Measurements from ENCODE around the gene RUBCN.
"Not testable (repeated sequence)": the region's sequence is repeated elsewhere in the genome, so short reads cannot be mapped to it uniquely, and the experiment has no call there.

RUBCN gene

DNA sequence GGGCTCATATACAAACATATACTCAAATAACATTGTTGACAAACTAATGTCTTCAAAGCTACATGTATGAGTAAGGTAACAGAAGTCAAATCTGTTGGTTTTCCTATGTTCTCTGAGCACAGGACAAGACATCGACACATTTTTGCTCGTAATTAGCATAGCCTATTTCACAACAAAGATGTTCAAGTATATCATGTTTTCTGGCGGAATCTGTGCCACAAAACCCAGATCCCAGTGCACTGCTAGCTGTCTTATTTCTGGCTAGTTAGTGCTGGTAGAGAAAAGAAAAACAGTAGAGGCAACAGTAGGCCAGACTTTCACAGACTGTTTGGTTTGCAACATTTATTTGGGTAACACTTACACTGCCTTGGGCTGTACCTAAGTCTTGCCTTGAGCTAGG lies 51.2 kb downstream of the RUBCN start:
- no peak for DNase-seq (ENCODE audit: low read depth)

DNA sequence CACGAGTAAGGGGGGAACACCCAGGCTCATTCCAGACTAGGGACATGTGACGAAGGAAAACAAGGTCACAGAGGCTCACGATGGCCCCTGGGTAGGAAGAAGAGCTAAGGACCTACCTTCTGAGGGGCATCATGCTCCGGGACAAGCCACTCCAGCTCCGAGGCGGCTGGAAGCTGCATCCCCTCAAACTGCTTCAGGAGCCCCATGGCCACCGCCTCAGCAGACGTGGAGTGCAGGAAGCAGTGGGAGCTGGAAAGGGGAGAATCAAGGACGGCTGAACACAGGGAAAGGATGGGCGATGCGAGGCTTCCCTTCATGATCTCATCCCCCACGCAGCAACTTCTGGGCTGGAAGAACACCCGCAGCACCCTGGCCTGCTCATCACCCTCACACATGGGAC lies 53.5 kb downstream of the RUBCN start:
- DNase-seq (ENCODE audit: low read depth), result no peak

DNA sequence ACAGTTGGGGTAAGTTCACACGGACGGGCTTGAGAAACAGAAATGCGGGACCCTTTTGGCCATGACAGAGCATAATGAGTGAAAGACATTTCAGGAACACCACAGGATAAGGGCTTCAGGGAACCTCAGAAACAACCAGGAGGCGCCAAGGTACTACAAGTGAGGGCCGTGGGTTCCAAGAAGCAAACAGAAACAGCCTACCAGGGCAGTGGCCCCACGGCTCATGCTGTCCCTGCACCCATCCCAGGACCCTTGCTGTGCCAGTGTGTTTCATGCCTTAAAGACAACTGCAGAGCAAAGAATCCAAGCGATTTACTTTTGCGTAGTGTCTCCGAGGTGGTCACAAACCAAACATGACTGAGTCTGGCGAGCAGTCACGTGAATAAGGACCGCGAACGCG lies 54.0 kb downstream of the RUBCN start:
- no peak for DNase-seq (ENCODE audit: low read depth)

DNA sequence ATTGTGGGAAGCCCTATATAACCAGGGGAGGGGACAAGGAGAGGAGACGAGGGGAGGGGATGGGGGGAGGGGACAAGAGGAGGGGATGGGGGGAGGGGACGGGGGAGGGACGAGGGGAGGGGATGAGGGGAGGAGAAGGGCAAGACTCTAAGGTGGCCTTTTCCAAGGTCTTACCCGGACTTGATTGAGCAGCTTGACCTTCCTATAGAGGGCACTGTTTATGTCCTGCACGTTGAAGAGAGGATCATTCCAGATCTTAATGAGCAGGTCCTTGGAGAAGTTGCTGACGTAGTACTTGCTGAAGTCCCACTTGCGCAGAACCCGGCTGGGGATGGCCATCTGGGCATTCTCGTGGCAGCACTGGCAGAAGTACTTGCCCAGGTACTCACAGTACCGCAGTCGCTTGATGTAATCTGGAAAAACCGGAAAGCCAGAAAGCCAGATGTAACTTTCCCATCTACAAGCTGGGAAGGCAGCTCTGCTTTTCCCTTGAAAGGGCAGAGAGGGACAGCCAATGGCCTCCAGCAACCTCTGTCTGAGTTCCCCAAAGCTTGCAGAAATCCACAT lies 55.7 kb downstream of the RUBCN start:
- no peak for DNase-seq (ENCODE audit: low read depth)

DNA sequence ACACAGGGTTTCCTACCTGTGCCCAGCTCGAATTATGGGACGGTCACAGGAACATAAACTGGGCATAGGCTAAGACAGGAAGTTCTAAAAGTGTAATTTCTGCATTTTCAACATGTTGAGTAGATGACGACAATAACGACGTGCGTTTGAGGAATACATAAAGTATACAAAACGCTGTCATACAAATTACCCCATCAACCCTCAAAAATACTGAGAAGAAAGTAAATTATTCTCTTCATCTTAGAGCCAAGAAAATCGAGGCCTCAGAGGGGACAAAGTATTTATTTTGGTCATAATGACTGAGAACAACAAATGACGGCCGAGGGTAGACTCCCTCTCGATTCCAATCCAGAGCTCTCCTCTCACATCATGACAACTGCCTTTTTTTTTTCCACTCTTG lies 60.8 kb downstream of the RUBCN start:
- DNase-seq (ENCODE audit: low read depth), result no peak

DNA sequence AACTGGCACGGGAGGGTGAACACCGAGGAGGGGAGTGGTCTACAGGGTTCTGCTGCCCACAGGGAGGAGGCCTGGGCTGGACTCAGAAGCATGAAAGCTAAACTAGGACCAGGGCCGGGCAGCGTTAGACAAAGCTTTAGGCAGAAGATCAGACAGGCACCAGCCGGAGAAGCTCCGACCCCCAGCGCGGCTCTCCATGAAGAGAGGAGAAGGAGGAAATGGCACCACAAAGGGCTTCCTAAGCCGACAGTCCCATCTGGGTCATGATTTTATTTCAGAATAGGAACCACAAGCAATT lies 61.2 kb downstream of the RUBCN start:
- no peak for DNase-seq (ENCODE audit: low read depth)

DNA sequence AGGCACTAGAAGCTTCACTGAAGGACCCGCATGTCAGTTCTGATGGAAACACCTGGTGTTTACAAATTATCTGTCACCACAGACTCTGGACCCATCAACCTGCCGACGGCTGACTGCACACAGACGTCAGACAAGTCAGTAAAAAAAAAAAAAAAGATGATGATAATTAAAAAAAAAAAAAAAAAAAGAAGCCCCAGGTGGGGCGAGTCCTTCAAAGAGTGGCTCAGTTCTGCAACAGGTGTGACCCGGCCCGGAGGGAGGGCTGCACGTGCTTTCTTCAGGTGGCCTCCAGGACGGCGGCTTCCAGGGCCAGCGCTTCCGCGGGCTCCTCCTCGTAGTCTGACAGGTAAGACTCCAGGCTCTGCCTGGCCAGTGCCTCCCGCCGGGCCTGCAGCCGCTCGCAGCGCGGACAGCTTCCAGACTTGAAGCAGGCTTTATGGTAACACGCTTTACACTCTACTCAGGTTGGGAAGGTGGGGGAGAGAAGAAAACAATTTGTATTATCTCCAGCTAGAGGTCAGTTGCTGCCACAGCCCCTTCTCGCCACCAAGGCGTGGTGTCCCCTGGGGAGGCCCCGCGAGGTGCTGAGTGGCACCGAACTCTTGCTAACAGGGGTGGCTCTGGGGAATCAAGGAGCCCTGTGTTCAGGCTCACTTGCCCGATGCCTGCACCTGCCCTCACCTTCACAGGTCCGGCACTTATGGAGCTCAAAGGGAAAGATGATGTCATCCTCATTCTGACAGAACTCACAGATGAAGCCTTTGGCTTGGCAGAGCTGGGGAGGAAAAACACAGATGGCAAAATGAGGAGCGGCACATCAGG lies 61.8 kb downstream of the RUBCN start:
- DNase-seq (ENCODE audit: low read depth), result no peak

DNA sequence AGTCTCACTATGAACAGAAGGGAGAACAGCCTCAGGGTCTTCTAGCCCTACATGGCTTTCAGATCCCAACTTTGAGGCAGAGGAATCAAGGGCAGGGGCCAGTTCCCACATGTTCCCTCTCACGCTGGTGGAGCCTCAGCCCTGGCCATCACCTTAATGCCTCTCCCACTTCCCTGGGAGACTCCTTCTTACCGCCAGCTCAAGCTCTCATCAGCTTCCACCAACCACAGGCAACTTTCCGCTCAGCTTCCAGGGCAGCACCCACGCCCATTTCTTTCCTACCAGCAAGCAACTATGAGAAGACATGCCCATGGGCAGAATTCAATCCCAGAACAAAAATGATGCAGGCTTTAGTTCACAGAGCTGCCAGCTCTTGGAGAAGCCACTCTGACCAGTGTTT lies 63.5 kb downstream of the RUBCN start:
- no peak for DNase-seq (ENCODE audit: low read depth)

DNA sequence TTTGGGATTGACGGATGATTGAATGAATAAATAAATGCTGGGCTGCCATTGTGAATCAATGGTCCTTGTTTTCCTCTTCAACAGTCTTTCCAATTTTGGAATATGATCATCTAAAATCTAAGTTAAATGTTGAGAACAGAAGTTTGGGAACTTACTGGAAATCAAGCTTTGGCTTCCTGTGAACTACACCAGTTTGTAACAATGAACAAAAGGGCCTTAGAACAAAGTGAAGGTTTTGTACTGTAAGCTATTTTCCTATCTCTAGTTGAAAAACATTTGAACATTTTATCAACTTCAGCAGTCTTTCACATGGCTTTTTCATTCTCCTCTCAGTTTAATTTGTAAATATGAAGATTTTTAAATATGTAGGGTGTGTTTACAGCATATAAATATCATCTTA lies 66.3 kb downstream of the RUBCN start:
- DNase-seq (ENCODE audit: low read depth), result no peak

DNA sequence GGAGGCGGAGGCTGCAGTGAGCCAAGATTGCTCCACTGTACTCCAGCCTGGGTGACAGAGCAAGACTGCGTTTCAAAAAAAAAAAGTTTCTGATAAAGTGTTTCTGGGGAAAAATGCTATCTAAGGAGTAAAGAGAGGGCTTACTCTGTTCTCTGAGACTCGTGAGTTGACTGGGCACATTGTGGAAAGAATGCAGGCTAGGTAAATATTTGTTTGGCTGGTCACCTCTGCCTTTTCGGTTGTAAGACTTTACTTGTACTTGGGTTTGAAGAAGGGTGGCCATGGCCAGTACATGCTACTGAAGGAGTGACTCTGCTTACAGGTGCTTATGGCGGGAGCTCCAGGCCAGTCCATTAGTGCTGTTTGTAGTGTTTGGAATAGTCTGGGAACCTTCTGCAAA lies 68.7 kb downstream of the RUBCN start:
- no peak for DNase-seq (ENCODE audit: low read depth)

DNA sequence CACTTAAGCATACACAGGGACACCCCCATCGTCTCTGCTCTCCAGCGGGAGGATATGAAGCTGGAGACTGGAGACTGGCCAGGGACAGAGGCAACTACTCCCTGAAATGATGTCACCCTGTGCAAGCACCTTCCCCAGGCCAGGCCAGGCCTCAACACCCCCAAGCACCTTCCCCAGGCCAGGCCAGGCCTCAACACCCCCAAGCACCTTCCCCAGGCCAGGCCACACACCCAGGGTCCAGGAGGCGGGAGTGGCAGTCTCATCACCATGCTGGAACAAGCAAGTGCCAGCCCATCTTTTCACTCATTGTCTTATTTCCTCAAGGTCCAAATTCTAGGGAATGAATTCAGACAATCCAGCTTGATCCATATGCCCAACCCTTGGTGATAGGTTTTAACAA lies 69.4 kb downstream of the RUBCN start:
- not testable (repeated sequence) for DNase-seq (ENCODE audit: low read depth)

DNA sequence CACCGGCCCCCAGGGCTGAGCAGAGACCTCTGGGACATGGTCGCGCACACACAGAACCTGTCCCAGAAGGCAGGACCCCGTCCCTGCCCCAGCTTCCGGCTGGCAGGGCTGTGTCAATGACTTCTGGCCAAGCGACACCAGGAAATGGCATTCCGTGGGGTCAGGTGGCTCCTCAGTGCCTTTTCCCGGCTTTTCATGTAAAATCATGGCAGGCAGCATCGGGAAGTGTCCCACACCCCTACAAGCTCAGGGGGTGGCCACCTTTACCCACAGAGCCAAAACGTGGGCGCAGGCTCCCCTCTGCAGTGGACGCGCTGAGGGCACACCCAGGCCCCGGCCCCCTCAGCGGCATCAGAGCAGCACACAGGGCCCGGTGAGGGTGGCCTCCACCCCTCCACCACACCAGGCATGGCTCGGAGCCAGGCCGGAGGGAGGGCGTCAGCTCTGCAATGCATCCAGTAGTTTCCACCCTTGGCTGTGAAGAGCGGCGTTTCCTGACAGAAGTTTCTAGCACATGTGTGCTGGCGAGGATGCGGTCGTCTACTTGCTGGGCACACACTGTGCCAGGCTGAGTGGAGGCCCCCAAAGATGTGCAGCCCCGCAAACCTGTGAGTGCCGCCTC lies 70.4 kb downstream of the RUBCN start:
- not testable (repeated sequence) for DNase-seq (ENCODE audit: low read depth)

DNA sequence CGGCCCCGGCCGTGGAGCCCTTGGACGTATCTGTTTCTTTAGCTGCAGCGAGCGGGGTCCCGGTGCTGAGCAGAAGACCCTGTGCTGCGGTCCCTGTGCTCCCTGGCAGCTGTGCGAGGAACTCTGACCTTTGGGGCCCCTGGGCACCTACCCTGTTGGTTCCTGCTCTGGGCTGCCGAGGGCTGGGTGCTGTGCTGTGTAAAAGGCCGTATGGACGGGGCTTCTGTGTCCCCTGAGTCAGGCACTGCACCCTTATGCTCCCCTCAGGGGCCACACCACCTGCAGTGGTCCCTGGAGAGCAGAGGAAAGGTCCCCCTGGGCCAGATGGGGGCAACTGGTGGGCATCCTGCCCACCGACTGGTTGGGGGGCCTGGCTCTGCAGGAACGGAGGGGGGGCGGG lies 71.2 kb downstream of the RUBCN start:
- DNase-seq (ENCODE audit: low read depth), result not testable (repeated sequence)

DNA sequence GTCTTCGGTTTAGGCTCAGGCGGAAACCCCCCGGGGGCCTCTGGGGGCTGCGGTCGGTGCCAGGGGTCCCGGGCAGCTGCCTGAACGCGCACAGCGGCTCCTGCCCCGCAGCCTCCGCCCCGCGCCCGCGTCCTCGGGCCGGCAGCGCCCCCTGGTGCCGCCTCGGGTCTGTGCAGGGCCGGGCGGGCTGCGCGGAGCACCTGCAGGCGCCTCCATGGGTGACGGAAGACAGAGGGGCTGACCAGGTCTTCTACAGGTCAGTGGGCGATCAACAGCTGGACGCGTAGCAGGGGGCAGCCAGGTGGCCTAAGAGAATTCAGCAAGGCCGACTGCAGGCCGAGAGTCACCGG lies 71.6 kb downstream of the RUBCN start:
- DNase-seq (ENCODE audit: low read depth), result not testable (repeated sequence)

DNA sequence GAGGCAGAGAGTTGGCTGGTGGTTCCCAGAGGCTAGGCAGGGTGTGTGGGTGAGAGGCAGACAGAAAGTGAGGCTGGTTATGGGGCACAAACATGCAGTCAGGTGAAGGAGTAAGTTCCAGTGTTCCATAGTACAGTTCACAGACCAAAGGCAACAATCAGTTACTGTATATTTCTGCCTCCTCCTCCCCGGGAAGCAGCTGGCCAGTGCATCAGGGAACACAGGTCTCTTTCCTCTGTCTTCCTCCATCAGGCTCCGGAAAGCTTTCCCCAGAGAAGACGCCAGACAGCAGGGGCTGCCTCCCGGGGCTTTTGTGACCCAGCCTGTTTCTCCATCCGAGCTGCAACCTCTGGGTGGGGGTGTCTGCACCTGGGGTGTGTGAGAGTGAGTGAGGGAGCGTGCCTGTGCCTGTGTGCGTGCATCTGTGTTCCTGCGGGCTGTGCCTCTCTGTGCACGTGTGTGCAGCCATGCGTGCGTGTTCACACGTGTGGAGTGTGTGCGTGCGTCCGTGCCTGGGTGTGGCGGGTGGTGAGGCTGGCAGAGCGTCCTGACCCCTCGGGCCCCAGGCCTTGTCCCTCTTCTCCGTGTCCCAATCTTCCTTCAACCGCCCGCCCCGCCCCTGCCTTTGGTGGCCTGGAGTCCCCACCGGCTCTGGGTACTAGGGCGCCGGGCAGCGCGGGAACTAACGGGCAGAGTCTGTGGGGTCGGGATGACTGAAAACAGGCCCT lies 72.1 kb downstream of the RUBCN start:
- DNase-seq (ENCODE audit: low read depth), result not testable (repeated sequence)

DNA sequence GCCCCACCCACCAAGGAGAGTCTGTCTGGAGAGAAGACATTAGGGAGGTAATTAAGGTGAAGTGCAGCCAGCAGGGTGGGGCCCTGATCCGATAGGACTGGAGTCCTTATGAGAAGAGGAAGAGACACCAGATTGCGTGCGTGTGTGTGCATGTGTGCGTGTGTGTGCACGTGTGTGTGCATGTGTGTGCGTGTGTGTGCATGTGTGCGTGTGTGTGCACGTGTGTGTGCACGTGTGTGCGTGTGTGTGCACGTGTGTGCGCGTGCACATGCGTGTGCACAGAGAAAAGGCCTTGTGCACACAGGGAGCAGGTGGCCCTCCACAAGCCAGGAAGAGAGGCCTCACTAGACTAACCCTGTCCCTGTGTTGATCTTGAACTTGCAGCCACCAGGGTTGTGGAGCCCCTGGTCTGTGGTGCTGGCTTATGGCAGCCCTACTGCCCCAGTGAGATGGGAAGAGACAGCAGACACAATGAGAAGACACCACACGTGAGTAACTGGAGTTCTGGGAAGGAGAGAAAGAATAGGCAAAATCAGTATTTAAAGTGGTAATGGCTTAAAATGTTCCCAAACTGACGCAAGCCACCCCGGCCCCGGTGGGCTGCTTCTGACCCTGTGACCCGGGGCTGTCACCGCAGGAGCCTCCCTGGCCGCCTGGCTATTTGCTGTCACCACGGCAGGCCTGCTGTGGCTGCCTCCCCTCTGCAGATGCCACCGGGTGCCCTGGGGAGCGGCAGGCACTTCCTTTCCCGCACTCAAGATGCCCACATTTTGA lies 73.2 kb downstream of the RUBCN start:
- DNase-seq (ENCODE audit: low read depth), result not testable (repeated sequence)

DNA sequence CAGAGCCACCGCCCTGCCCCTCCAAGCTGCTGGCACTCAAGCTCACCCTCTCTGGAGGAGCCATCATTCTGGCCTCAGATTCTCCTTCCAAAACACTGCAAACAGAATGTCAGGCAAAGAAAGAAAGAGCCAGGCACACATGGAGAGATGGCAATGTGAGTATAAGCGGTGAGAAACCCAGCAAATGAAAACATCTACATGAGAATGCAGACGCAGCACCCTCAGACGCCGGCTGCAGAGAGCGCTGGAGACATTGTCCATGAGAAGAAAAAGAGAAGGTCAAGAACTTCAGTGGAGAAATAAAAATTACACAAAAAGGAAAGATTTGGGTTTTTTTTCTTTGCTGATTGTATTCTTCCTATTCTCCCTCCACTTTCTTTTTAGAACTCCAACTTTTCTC lies 74.4 kb downstream of the RUBCN start:
- not testable (repeated sequence) for DNase-seq (ENCODE audit: low read depth)

DNA sequence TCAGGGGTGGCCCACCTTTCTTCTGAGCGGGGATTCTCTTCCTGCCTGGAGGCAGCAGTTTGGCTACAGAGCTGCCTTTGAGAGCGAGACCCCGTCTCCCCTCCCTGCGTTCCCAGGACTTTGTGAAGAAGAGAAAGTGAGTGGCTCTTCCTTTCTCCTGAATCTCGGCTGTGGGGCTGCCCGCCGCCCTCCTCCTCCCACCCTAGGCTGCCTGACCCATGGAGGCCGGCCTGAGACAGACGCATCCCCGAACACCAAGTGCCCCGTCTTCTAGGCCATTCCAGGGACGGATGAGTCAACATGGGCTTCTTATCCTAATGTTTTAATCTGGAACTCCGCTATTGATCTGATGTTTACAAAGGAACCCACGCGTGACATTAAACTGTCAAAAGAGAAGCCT lies 74.8 kb downstream of the RUBCN start:
- not testable (repeated sequence) for DNase-seq (ENCODE audit: low read depth)

DNA sequence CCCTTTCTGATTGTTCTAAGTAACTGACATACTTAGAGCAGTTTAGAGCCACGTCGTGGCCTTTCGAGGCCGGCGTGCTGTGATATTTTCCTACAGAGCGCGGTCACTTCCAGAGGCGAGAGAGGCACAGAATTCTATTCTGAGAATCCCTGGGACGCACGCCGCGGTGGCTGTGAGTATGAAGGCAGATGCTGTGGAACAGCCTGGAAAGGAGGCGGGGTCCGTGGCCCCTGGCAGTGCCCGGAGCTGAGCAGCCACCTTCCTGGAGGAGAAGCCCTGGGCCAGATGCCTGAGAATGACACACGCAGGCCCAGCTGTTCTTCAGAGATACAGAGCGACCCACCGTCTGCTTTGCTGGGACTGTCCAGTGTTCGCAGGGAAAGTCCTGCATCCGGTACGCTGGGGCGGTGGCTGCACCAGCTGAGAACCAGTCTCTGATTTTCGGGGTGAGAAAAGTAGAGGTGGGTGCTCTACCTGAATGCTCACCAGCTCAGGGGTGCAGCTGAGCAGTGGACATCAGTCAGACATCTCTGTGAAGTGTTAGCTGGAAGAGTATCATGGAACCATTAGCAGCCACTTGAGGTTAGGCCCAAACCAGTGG lies 75.4 kb downstream of the RUBCN start:
- not testable (repeated sequence) for DNase-seq (ENCODE audit: low read depth)

DNA sequence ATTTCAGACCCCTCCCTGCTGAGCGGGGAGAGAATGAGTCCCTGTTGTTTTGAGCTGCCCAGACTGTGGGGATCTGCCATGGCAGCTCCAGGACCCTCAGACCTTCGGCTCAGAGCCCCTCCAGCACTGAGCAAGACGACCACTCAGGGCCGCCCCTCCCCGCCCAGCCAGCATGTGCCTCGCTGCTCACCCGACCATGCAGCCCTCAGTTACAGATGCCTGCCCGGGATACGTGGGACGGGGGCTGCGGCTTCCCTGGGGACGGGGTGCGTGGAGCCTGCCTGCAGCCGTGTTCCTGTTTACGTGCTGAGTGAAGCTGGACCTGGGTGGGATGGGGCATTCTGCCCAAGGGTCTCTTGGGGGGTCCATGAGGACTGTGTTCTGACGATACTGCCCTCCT lies 77.0 kb downstream of the RUBCN start:
- DNase-seq (ENCODE audit: low read depth), result not testable (repeated sequence)

DNA sequence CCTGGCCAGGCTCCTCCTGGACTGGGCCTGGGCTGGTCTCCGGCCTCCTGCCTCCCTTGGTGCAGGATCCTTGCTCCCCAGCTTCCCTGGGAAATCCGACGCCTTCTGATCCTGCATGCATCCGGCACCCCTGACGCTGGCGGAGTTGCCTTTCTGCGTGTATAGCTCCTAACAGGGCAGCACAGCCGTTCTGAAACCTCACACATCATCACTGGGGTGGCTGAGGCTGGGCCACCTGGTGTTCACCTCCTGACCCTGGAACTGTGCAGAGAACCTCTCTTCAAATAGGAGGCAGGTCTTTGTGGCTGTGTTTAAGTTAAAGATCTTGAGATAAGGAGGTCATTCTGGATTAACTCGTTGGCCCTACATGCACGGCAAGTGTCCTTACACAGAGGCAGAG lies 77.6 kb downstream of the RUBCN start:
- DNase-seq (ENCODE audit: low read depth), result not testable (repeated sequence)

DNA sequence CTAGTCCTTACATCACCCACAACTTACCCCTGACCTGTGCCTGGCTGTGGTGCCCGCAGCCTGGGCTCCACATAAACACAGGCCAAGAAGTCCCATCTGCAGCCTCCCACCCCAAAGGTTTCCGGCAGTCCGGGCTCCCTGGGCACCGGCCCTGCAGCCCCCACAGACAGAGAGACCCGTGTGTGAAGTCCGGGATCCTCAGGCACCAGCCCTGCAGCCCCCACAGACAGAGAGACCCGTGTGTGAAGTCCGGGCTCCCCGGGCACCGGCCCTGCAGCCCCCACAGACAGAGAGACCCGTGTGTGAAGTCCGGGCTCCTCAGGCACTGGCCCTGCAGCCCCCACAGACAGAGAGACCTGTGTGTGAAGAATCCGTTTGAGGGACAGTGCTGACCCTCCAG lies 78.0 kb downstream of the RUBCN start:
- not testable (repeated sequence) for DNase-seq (ENCODE audit: low read depth)
